Colon (tissue), 2 donors: Measurements from ENCODE around the gene SPPL3.
"Not testable (repeated sequence)": the region's sequence is repeated elsewhere in the genome, so short reads cannot be mapped to it uniquely, and the experiment has no call there.

Experiments used
- FAIRE-seq: peaks from 2 replicates; lab custom pipeline; 2012; peaks lifted over from hg19 to GRCh38; lab: Jason Lieb, UNC
- donor health status: control.
- donor health status: control.

The SPPL3 gene

GRCh38 chr12:120741476-120742421, 162.4 kb downstream of the SPPL3 start:
- FAIRE-seq = no peak

- no peak for FAIRE-seq
Observed at GRCh38 chr12:120740871-120741270, 163.3 kb downstream of the SPPL3 start.

DNA sequence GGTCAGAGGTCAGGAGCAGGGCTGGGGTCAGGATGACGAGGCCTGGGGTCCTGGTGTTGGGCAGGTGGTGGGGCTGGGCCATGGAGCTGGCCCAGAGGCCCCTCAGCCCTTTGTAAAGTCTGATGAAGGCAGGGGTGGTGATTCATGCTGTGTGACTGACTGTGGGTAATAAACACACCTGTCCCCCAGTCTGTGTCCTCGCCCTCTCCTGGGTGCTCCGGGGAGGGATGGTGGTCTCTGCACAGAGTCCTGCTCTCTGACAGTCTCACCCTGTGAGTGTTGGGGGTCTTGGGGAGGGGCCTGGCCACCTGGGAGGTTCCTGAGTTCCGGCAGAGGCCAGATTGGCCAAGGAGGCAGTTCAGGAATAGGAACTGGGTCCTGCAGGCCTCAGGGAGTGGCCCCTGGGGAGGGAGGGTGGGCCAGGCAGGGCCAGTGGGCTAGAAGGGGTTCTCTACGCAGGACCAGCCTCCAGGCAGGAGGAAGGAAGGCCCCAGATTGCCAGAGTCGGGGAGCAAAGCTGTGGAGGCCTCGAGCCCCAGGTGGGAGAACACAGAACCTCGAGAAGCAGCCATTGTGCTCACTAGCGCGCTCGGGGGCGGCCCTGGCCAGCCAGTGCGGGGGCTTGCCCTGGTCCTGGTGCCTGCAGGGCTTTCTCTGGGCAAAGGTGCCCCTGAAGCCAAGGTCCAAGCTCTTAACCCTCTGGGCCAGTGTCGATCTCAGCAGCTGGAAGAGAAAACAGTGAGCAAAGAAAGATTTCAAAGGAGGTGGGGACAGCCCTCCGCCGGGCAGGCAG, 164.1 kb downstream of the SPPL3 start:
- no peak for FAIRE-seq

- no peak for FAIRE-seq
Observed at GRCh38 chr12:120739031-120739762, 165.0 kb downstream of the SPPL3 start.

- no peak for FAIRE-seq
Observed at GRCh38 chr12:120738252-120739030, 165.7 kb downstream of the SPPL3 start.

- no peak for FAIRE-seq
Observed at GRCh38 chr12:120737557-120738251, 166.5 kb downstream of the SPPL3 start.

GRCh38 chr12:120736404-120737331, 167.5 kb downstream of the SPPL3 start:
- no peak for FAIRE-seq

GRCh38 chr12:120735181-120735580, 169.0 kb downstream of the SPPL3 start:
- FAIRE-seq = no peak

GRCh38 chr12:120734210-120734609, 169.9 kb downstream of the SPPL3 start:
- no peak for FAIRE-seq

DNA sequence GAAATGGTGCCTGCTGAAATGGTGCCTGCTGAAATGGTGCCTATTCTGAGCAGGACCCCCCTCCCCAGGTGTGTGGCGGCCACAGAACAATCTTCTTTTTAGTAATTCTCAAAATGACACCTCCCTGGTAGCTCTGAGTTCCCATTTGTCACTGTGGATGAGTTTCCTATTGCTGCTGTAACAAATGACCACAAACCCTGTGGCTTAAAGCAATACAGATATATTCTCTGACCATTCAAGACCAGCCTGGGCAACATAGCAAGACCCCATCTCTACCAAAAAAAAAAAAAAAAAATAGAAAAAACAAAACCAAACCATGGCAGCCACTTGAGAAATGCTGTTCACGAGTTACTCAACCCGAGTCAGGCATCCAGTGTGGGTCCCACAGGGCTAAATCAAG, 170.6 kb downstream of the SPPL3 start:
- no peak for FAIRE-seq

DNA sequence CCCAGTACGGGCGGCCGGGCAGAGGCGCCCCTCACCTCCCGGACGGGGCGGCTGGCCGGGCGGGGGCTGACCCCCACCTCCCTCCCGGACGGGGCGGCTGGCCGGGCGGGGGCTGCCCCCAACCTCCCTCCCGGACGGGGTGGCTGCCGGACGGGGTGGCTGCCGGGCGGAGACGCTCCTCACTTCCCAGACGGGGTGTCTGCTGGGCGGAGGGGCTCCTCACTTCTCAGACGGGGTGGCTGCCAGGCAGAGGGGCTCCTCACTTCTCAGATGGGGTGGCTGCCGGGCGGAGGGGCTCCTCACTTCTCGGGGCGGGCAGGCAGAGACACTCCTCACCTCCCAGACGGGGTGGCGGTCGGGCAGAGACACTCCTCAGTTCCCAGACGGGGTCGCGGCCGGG, 172.0 kb downstream of the SPPL3 start:
- not testable (repeated sequence) for FAIRE-seq

DNA sequence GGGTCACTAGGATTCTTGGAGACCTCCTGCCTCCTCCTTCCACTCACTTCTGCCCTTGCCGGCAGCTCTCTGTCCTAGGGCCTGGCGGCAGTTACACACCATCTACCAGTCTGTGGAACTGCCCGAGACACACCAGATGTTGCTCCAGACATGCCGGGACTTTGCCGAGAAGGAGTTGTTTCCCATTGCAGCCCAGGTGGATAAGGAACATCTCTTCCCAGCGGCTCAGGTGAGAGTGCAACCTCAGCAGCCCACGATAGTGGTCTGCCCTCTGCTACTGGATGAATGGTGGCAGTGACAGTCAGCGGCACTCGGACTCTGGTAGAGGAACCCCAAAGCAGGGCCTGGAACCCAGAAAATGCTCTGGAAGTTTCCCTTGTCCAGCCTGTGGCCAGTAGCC, 177.2 kb downstream of the SPPL3 start:
- no peak for FAIRE-seq

GRCh38 chr12:120726510-120726793, 177.7 kb downstream of the SPPL3 start:
- no peak for FAIRE-seq

DNA sequence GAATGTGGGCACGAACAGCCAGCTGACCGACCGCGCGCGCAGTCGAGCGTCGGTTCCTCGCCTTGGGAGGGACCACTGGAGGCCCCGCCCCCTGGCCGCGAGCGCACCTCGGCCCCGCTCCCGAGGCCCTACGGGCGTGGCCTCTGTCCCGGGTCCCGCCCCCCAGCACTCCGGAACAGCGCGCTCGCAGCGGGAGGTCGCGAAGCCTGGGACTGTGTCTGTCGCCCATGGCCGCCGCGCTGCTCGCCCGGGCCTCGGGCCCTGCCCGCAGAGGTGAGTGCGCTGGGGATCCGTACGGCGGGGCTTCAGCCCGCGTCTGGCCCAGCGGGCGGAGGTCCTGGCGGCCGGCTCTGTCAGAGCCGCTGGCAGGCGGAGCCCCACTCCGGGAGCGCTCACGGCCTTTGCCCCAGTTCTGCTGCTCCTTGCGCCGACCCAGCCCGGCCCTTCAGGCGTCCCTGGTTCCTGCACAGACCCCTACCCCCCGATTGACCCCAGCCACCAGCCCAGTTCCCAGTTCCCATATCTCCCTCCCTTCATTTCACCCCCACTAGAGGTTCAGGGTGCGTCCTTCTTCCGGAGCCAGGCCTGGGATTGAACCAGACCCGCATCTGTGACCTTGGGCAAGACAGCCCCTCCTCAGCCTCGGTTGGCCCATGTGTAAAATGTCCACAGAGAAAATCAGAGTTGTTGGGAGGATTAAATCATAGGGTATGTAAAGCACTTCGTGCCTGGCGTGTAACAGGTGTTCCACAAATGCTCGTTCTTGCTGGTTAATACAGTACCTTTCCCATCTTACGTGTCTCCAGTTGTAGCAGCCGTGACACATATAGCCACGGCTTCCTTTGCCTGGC, 178.3 kb downstream of the SPPL3 start, which contains the start of gene ACADS:
TSS of gene ACADS (plus strand) at position 168 of the 851 bp plus-strand sequence. CDS start at position 228, 60 bp downstream.
- FAIRE-seq = no peak

GRCh38 chr12:120725151-120725658, 179.0 kb downstream of the SPPL3 start:
- no peak for FAIRE-seq

DNA sequence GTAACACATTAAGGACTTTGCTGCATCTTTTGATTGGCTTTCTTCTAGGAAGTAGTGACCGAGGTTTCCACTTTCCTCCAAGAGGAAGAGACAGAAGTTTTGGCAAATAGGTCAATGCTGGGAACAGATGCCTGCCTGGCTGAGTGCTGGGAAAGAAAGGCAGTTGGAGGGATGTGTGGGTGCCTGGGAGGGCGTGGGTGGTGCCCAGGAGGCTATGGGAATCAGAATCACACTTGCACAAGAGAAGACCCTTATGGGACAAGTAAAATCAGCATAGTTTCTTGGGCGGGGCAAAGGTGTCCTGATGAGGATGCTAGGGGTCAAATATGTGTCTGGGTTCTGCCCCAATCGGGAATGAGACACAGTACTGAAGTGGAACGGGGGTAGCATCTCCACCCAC, 179.4 kb downstream of the SPPL3 start:
- FAIRE-seq = no peak

DNA sequence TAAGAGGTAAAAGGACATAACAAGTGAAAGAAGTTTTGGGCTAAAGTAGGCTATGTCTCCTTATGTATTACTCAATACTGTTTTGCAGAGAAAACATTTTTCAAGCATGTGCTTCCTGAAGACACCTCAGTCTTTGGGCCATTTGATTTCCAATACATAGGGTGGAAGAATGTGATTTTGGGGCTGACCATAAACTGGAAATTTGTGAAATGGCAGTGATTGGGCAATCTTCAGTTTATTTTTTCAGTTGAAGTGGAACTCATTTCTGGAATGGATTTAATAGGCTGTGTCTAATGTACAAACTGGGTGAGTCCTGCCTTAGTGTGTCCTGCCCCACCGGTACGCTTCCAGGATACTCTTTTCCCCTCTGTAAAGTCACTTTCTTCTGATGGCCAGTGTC, 181.4 kb downstream of the SPPL3 start:
- no peak for FAIRE-seq

- no peak for FAIRE-seq
Observed at GRCh38 chr12:120721866-120722265, 182.3 kb downstream of the SPPL3 start.
